ENCODE data around the gene SF3B4.

Gene SF3B4

DNA sequence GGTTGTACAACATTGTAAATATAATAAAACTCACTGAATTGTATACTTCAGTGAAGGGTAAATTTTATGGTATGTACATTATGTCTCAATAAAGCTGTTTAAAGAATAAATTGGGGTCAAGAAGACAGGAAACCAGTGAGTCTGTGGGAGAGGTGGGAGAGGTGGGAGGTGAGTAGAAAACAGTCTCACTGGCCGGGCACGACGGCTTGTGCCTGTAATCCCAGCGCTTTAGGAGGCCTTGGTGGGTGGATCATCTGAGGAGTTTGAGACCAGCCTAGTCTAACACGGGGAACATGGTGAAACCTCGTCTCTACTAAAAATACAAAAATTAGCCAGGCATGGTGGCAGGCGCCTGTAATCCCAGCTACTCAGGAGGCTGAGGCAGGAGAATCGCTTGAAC is 4.9 kb upstream of the SF3B4 start:
- TF ChIP-seq CTCF (conservative IDR thresholded peaks at IDR 0.05; ENCODE audit: low read length) = no peak
- H3K4me3 ChIP-seq (ENCODE audit: low read length) = no peak overlapping the region
- no peak for DNase-seq (ENCODE audit: low read depth)

- no peak for DNase-seq (ENCODE audit: low read depth)
- H3K4me3 ChIP-seq (ENCODE audit: low read length) = no peak overlapping the region
- TF ChIP-seq CTCF (conservative IDR thresholded peaks at IDR 0.05; ENCODE audit: low read length) = no peak
These were observed 3.7 kb upstream of the SF3B4 start for GRCh38 chr1:149931212-149931790.

DNA sequence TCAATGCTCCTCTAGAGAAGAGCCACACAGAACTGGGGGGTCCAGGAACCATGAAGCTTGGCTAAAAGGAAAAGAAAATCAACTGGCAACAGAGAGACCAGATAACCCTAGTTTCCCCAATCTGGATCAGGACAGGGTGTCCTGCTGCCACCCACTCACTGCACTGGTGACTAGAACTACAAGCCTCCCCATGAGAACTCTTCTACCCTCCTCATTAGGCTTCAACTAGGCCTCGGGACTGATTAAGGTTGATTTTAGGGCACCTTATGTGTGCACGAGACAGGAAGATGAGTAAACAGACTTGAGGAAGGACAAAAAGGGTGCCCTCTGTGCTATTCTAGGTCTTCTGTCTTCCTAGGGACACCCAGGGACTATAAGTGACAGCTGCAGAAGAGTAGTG is 2.3 kb upstream of the SF3B4 start:
- TF ChIP-seq CTCF (conservative IDR thresholded peaks at IDR 0.05; ENCODE audit: low read length) = no peak
- H3K4me3 ChIP-seq (ENCODE audit: low read length) = no peak overlapping the region

DNA sequence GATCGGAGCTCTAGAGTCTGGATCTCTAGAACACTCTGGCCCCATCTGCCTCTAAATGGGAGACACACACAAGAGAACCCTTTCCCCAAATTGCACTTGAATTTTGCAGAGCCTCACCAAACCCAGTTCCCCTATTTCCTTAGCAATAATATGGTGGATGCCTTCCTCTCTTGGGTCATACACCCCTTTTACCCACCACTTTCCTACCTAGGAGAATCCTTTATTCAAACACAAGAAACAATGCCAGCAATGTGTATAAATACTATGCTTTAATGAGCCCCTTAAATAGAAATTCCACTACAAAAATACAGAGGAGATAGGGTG is 760 bp upstream of the SF3B4 start:
- TF ChIP-seq CTCF (conservative IDR thresholded peaks at IDR 0.05; ENCODE audit: low read length) = no peak
- no peak for DNase-seq (ENCODE audit: low read depth)
- peak overlapping the region; percentile 95 for H3K4me3 ChIP-seq (ENCODE audit: low read length)

More for the DNA sequence above, 2.3 kb upstream of the SF3B4 start:
- no peak for DNase-seq (ENCODE audit: low read depth)

DNA sequence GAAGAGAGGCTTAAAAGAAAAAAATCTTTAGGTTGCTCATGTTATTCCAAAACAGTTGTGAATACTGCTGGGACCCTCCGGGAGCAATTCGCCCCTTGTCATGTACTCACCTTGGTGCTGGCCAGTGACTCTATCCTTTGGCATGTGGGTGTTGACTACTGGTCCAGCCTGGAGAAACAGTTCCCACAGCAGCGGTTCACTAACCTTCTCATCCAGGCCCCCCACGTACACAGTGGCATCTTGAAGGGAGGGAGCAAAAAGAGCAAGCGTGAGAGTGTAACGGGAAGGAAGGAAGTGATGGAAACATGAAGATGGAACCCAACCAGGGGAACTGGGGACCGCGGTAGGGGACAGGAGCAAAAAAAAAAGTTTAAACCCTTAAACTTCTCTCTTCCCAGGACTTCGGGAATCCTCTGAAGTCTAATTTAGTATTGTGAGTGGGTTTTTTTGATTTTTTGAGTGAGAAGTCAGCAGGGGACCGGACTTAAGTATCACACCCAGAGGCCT is 494 bp downstream of the SF3B4 start:
- DNase-seq (ENCODE audit: low read depth) = no peak
- peak overlapping the region; percentile 95 for H3K4me3 ChIP-seq (ENCODE audit: low read length)
- TF ChIP-seq CTCF (conservative IDR thresholded peaks at IDR 0.05; ENCODE audit: low read length) = no peak

GRCh38 chr1:149926296-149926695 is 1.3 kb downstream of the SF3B4 start:
- H3K4me3 ChIP-seq (ENCODE audit: low read length) = peak overlapping the region; percentile 95
- no peak for TF ChIP-seq CTCF (conservative IDR thresholded peaks at IDR 0.05; ENCODE audit: low read length)
- no peak for DNase-seq (ENCODE audit: low read depth)

DNA sequence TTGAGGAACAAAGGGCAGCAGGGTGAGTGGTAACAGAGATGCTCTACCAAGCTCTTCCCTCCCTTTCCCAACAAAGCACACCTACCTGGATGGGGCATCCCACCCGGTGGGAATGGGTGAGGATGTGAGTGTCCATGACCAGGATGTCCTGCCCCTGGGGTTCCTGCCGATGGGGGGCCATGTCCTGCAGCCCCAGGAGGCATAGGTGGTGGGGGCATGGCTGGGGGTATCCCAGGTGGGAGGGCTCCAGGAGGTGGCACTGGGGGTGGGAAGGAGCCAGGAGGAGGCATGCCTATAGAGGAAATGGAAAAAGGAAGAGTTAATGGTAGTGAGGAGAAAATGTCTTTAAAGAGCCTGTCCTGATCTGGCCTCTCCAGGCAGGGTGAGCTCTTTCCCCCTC is 1.9 kb downstream of the SF3B4 start:
- DNase-seq (ENCODE audit: low read depth) = no peak
- H3K4me3 ChIP-seq (ENCODE audit: low read length) = no peak overlapping the region
- no peak for TF ChIP-seq CTCF (conservative IDR thresholded peaks at IDR 0.05; ENCODE audit: low read length)

Measured in AG10803 (cell line).